Vagina (tissue), 2 donors: ENCODE data around the gene LDLRAD4.

Experiments used
- POLR2AphosphoS5 ChIP-seq, 2 donors: sonication (generic); formaldehyde crosslinking; IDR thresholded peaks; one replicate each; pipeline ENCODE4 v1.9.0; 2017; ENCODE audit warnings: antibody characterized with exemption in 2 of 2, mild to moderate bottlenecking in 2 of 2, low read depth in 1 of 2; ENCODE audit not compliant: insufficient read depth in 1 of 2
- TF ChIP-seq, protein P1 (sequence below), 3 experiments: fragments of 450-650 bp in 2 of 3; fragments of 200-600 bp in 1 of 3; sonication (generic) in 1 of 3; IDR thresholded peaks; one replicate each; pipeline ENCODE4 v1.5.1; 2017 to 2019; ENCODE audit warnings: antibody characterized with exemption in 3 of 3, mild to moderate bottlenecking in 2 of 3, moderate library complexity in 2 of 3

DNA sequence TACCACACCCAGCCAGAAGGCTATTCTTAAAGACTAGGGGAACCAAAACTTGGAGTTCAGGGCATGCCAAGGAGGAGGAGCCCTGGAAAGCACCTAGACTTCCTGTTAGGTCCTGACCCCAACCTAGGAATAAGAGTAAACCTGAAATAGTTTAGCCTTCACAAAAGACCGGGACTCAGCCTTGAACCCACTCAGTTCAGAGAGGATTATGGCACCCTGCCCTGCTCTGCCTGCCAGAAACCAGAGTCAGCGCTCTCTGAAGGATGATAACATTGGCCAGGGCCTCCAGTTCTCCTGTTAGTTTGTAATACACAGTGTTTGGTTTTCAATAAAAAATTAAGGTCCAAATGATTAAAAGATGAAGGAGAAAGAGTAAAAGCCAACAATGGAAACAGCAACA lies 96.4 kb downstream of the LDLRAD4 start:
- TF ChIP-seq, protein P1, sequence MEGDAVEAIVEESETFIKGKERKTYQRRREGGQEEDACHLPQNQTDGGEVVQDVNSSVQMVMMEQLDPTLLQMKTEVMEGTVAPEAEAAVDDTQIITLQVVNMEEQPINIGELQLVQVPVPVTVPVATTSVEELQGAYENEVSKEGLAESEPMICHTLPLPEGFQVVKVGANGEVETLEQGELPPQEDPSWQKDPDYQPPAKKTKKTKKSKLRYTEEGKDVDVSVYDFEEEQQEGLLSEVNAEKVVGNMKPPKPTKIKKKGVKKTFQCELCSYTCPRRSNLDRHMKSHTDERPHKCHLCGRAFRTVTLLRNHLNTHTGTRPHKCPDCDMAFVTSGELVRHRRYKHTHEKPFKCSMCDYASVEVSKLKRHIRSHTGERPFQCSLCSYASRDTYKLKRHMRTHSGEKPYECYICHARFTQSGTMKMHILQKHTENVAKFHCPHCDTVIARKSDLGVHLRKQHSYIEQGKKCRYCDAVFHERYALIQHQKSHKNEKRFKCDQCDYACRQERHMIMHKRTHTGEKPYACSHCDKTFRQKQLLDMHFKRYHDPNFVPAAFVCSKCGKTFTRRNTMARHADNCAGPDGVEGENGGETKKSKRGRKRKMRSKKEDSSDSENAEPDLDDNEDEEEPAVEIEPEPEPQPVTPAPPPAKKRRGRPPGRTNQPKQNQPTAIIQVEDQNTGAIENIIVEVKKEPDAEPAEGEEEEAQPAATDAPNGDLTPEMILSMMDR (IDR thresholded peaks at IDR 0.05): no peak
- no peak for TF ChIP-seq POLR2AphosphoS5 (IDR thresholded peaks at IDR 0.05; ENCODE audit: insufficient read depth in 1 of 2, low read depth in 1 of 2)
